Fibroblast of skin of right quadriceps (primary cell): ENCODE results near the gene ZNF804A.
"Not testable (repeated sequence)": the region's sequence is repeated elsewhere in the genome, so short reads cannot be mapped to it uniquely, and the experiment has no call there.

Experiments used
- DNase-seq: peaks from one replicate; pipeline ENCODE4 v3.0.0-alpha.2; 2013

ZNF804A gene

GRCh38 chr2:184835398-184835715, 237.0 kb downstream of the ZNF804A start:
- no peak for DNase-seq

GRCh38 chr2:184847331-184847730, 249.0 kb downstream of the ZNF804A start:
- no peak for DNase-seq

GRCh38 chr2:184849516-184849915, 251.2 kb downstream of the ZNF804A start:
- peak; percentile 41 for DNase-seq

- DNase-seq, result no peak
These were observed 253.2 kb downstream of the ZNF804A start for GRCh38 chr2:184851576-184851975.

- no peak for DNase-seq
These were observed 260.9 kb downstream of the ZNF804A start for GRCh38 chr2:184859187-184859586.

- DNase-seq, result no peak
These were observed 262.4 kb downstream of the ZNF804A start for GRCh38 chr2:184860744-184861143.

GRCh38 chr2:184875212-184875611, 276.9 kb downstream of the ZNF804A start:
- no peak for DNase-seq

GRCh38 chr2:184875911-184876310, 277.6 kb downstream of the ZNF804A start:
- no peak for DNase-seq

- DNase-seq, result no peak
These were observed 279.6 kb downstream of the ZNF804A start for GRCh38 chr2:184877909-184878308.

- DNase-seq, result no peak
These were observed 281.3 kb downstream of the ZNF804A start for GRCh38 chr2:184879671-184880070.

GRCh38 chr2:184886585-184886984, 288.3 kb downstream of the ZNF804A start:
- not testable (repeated sequence) for DNase-seq

- DNase-seq, result no peak
These were observed 292.0 kb downstream of the ZNF804A start for GRCh38 chr2:184890311-184890710.

GRCh38 chr2:184904991-184905390, 306.7 kb downstream of the ZNF804A start:
- no peak for DNase-seq

GRCh38 chr2:184906160-184906559, 307.8 kb downstream of the ZNF804A start:
- no peak for DNase-seq

- DNase-seq, result peak; percentile 3
These were observed 308.4 kb downstream of the ZNF804A start for GRCh38 chr2:184906709-184907108.

- DNase-seq, result no peak
These were observed 310.6 kb downstream of the ZNF804A start for GRCh38 chr2:184908966-184909365.

GRCh38 chr2:184920451-184920965, 322.2 kb downstream of the ZNF804A start:
- peak; percentile 3 for DNase-seq

- no peak for DNase-seq
These were observed 323.3 kb downstream of the ZNF804A start for GRCh38 chr2:184921676-184922075.

- DNase-seq, result no peak
These were observed 325.4 kb downstream of the ZNF804A start for GRCh38 chr2:184923751-184924150.

GRCh38 chr2:184927040-184927439, 328.7 kb downstream of the ZNF804A start:
- DNase-seq, result no peak

- DNase-seq, result no peak
These were observed 338.4 kb downstream of the ZNF804A start for GRCh38 chr2:184936761-184937160.

GRCh38 chr2:184938221-184938985, 340.1 kb downstream of the ZNF804A start:
- DNase-seq, result no peak

- DNase-seq, result no peak
These were observed 347.0 kb downstream of the ZNF804A start for GRCh38 chr2:184945326-184945725.

GRCh38 chr2:184945824-184946223, 347.5 kb downstream of the ZNF804A start:
- no peak for DNase-seq

GRCh38 chr2:184956856-184957255, 358.5 kb downstream of the ZNF804A start:
- DNase-seq, result no peak
